GM18951 (cell line): Measurements from ENCODE around the gene NCOA1.
"Not testable (repeated sequence)": the region's sequence is repeated elsewhere in the genome, so short reads cannot be mapped to it uniquely, and the experiment has no call there.

ENCODE experiments used
- POLR2A ChIP-seq: IDR thresholded peaks from 4 replicates; pipeline ENCODE4 v1.6.1; 2011; ENCODE audit warnings: mild to moderate bottlenecking; ENCODE audit not compliant: insufficient read length, insufficient read depth; ENCODE audit errors: extremely low read depth
- in situ Hi-C: fragments of 300-500 bp; cut with MboI; formaldehyde crosslinking; loops from one replicate; pipeline ENCODE4 v1.12.0; 2022; ENCODE audit warnings: low sequenced_read_pairs, mixed read lengths, inconsistent platforms; ENCODE audit not compliant: unreplicated experiment

NCOA1 gene

DNA sequence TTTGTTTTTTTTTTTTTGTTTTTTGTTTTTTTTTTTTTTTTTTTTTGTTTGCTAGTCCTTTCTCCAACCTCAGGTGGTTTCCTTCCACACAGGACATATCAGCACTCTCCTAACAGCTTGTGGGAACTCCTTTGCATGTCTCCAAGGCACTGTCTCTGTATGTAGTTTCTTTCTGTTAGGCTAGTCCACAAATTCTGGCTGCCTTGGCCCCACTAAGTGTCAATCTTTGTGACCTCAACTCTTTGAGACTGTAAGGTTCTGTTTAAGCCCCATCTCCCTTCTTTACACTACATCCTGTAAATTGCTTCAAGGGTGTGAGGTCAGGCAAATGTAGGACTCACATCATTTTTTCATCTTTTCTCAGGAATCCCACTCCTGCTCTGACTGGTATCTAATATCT, 85.1 kb downstream of the NCOA1 start:
- TF ChIP-seq POLR2A: no peak
- in situ Hi-C loops: no loop called here

DNA sequence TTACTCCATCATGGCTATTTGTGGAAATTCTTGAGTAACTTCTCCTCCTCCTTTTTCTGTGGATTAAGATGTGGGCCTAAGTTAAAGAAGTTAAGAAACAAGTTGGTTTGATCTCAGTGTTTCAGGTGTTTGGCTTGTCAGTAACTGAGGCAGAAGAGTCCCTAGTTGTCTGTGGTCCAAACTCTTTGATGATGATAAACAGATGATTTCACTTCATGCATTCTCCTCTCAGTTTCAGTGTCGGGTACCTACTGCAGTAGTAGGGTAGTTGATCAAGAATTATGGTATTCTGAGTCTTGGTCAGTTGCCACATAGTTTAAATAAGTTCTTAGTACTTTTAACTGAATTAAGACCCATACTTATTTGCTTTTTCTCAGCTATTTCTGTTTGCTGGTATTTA, 85.6 kb downstream of the NCOA1 start:
- in situ Hi-C loops: no loop called here
- no peak for TF ChIP-seq POLR2A

DNA sequence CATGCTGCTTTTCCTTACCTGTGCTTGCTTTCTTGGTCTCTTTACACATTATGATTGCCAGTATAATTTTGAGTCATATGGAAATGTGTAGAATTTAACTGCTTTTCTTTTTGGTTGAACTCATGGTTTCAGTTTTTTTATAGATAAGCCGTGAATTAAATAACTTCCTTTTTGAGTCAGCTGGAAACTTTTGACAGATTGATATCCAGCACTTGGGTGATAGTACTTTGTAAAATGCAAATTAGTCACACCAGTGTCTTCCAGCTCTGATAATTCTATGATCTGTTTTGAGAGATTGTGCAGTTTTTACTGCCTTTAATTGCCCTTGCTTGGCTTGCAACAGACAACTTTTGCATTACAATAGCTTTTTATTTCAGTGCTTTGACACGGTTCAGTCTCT, 86.4 kb downstream of the NCOA1 start:
- in situ Hi-C loops: no loop called here
- TF ChIP-seq POLR2A: no peak

DNA sequence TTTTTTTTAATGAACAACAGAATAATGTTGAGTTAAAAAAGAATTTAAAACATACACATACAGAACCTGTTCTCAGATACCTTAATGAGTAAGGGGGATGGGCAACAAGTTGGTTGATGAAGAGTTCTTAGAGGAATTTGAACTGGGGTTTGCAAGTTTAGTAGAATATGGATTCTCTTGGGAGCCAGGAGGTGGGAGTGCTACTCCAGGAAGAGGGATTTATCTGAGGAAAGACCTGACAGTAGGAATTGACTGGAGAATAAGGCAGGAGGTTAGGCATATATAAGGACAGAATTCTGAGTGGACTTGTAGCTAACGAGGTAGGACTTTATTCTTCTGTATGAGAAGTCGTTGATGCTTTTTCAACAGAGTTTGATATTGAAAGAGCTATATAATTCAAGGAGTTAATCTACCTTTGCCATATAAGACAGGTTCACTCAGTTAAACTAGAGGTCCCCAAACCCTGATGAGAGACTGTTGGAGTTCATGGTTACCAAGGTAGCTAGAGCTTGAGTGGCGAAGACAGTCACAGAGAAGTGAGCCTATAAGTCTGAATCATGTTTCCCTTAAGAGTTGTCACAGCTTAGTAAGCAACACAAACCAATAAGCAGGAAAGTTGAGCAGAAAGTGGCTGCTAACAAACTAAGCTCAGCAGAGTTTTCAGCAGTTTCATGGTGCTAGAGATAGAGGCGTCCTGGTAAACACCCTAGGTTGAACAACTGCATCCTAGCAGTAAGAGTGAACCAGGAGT, 88.2 kb downstream of the NCOA1 start:
- in situ Hi-C loops: no loop called here
- no peak for TF ChIP-seq POLR2A

DNA sequence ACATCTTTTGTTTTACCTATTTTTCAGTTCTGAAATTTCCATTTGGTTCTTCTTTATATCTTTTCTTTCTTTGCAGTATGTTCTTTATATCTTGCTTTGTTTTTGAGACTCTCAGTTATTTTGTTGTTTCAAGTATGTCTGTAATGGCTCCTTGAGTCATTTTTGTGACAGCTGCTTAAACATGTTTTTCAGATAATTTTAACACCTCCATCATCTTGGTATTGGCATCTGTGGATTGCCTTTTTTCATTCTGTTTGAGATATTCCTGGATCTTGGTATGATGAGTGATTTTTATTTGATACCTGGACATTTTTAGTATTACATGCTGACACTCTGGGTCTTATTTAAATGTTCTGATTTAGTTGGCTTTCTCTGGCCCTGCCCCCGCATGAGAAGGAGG, 89.5 kb downstream of the NCOA1 start:
- in situ Hi-C loops: no loop called here
- no peak for TF ChIP-seq POLR2A

DNA sequence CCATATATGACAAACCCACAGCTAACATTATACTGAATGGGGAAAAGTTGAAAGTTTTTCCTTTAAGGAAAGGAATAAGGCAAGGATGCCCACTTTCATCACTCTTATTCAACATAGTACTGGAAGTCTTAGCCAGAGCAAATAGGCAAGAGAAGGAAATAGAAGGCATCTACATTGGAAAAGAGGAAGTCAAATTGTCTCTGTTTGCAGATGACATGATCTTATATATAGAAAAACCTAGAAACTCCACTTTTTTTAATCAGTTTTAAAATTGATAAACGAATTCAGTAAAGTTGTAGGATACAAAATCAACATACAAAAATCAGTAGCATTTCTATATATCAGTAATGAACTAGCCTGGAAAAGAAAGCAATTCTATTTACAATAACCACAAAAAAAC, 90.9 kb downstream of the NCOA1 start:
- in situ Hi-C loops: not testable (repeated sequence)

DNA sequence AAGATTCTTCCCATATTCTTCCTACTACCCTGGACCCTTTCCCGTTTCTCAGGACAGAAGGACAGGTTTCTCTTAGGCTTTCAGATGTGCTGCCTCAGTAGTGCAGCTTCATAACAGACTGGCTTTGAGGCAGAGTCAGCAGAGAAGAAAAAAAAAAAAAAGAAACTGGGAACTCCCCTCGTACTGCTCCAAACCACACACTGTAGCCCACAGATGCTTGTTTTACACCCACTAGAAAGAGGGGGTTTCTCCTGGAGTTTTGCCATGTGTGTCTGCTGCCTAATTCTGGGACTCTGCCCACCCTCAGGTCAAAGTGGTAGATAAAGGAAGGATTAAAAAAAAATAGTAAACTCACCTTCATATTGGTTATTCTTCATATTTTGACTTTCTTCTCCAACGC, 95.9 kb downstream of the NCOA1 start:
- TF ChIP-seq POLR2A: no peak

DNA sequence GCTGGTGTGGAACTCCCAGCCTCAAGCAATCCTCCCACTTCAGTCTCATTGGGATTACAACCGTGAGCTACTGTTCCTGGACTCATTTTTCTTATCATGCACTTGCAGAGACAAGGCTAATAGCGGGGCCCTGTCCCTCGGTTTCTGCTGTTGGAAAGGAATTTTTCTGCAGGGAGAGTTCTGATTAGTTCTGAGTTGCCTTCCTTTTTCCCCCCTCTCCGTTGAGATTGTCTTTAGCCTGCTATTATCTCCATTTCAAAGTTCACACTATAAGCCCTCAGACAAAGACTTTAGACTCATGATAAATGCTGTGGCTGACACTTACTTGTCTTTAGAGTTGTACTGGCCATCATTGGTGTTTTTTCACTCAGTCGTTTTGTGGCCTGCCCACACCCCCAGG, 97.2 kb downstream of the NCOA1 start:
- in situ Hi-C loops: no loop called here
- no peak for TF ChIP-seq POLR2A

More for the DNA sequence above, 95.9 kb downstream of the NCOA1 start:
- in situ Hi-C loops: no loop called here

DNA sequence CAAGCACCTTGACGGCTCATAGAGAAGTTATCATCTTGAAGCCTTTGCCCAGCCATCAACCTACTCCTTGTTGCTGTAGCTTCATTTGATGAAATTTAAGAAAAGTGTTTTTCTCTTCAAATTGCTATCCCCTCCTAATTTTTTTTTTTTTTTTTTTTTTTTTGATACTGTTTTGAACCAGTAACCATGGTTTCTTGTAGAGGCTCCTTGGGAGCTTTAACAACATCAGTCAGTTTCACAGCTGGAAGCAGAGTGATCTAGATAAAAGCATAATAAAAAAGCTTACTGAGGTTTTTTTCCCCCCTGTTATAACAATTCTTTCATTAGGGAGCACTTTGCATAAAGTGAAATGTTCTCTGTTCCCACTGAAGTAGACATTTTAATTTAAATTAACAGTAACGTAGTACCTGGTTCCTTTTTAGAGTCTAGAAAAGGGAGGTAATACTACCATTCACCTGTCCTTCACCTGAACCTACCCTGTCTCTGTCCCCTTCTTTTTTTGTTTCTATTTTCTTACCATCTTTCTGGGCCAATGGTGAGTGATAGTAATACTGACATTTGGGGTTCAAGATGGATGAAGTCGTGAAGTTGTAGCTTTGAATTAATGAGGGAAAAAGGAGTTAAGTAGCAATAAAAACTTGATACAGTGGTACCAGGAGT, 101.5 kb downstream of the NCOA1 start:
- in situ Hi-C loops: no loop called here
- no peak for TF ChIP-seq POLR2A

DNA sequence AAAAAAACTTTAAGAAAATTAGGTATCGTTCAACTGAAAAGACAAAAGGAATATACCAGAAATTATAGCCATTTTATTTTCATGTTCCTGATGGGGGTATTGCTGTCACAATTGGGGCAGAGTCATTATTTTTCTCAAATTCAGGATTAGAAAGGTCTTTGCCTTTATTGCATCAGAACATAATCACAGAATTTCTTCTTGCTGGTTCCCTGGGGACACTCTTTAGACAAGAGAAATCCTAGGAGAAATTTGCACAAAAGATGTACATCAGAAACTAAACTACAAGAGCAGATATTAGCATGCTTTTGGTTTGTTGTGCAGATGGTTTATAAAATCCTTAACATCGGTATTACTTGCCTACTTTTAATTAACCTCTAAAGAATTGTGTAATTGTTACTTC, 103.2 kb downstream of the NCOA1 start:
- no peak for TF ChIP-seq POLR2A
- in situ Hi-C loops: no loop called here

DNA sequence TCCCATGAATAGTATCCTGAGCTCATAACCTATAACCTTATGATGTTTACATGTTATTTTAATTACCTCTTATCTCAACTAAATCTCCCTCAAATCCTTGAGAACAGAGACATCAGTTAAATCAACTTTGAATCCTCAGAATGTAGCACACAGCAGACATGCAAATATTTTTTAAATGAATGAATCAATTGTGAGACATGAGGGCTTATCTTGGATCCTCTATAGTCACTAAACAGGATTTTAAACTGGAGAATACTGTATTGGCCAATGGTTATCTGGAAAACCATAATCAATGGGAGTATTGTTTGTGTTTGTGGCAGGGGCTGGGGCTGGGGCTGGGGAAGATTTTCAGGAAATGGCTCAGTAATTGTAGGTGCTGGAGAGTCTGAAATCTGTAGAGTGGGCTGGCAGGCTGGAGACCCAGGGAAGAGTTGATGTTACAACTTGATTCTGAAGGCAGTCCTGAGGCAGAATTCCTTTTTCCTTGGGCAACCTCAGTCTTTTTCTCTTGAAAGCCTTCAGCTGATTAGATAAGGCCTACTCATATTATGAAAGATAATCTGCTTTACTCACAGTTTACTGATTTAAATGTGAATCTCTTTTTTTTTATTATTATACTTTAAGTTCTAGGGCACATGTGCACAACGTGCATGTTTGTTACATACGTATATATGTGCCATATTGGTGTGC, 106.3 kb downstream of the NCOA1 start:
- in situ Hi-C loops: no loop called here
- no peak for TF ChIP-seq POLR2A

DNA sequence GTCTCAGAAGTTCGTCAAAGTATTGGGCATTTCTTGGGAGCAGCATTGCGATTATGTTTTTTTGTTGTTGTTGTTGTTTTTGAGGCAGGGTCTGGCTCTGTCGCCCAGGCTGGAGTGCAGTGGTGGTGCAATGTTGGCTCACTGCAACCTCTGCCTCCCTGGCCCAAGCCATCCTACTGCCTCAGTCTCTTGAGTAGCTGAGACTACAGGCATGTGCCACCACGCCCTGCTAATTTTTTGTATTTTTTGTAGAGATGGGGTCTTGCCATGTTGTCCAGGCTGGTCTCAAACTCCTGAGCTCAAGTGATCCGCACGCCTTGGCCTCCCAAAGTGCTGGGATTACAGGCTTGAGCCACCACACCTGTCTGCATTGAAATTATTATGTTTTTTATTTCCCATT, 109.1 kb downstream of the NCOA1 start:
- in situ Hi-C loops: not testable (repeated sequence)

DNA sequence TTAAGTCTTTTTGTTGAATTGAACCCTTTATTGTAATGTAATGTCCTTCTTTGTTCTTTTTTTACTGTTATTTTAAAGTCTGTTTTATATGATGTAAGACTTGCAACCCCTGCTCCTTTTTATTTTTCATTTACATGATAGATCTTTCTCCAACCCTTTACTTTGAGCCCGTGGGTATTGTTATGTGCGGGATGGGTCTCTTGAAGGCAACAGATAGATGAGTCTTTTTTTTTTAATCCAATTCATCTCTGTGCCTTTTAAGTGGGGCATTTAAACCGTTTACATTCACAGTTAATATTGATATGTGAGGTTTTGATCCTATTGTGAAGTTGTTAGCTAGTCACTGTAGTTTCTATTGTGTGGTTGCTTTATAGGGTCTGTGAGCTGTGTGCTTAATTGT, 120.6 kb downstream of the NCOA1 start:
- in situ Hi-C loops: no loop called here
- no peak for TF ChIP-seq POLR2A
